ENCODE measurements around the gene U2AF1L4.

Gene U2AF1L4, protein sequence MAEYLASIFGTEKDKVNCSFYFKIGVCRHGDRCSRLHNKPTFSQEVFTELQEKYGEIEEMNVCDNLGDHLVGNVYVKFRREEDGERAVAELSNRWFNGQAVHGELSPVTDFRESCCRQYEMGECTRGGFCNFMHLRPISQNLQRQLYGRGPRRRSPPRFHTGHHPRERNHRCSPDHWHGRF
- total RNA-seq: 0.25 to 1.8 (median 1.0) reads per million in 17 experiments

DNA sequence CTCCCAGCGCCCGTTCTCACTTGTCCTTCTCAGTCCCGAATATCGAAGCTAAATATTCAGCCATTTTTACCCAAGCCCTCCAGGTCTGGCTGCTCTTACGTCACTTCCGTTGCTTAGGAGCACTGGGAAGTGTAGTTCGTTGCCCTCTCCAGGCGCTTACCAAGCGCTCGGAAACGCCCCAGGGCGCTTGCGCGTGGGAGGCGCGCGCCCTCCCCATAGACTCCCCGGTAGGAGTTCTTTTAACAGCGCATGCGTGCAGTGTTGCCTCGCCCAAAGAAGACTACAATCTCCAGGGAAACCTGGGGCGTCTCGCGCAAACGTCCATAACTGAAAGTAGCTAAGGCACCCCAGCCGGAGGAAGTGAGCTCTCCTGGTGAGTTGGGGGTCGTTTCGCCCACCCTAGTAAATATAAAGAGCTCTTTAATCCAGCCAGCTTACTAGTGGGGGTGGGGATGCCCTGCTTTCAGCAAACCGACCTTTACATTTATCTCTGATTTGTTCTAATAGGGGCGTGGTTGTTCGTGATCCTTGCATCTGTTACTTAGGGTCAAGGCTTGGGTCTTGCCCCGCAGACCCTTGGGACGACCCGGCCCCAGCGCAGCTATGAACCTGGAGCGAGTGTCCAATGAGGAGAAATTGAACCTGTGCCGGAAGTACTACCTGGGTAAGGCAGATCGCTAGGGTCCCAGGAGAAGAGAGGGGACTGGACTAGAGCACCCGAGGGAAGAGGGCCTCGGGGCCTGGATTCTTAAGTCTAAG is at the start of gene U2AF1L4, which contains the start of gene PSENEN:
U2AF1L4 (minus strand) TSS at position 91 of the 759 bp plus-strand sequence; CDS start at position 64, 27 bp downstream.
PSENEN (plus strand) TSS at position 324 of the 759 bp plus-strand sequence; CDS start at position 604, 280 bp downstream.
- peak; percentile 99 to 100 (median 100) for DNase-seq

DNA sequence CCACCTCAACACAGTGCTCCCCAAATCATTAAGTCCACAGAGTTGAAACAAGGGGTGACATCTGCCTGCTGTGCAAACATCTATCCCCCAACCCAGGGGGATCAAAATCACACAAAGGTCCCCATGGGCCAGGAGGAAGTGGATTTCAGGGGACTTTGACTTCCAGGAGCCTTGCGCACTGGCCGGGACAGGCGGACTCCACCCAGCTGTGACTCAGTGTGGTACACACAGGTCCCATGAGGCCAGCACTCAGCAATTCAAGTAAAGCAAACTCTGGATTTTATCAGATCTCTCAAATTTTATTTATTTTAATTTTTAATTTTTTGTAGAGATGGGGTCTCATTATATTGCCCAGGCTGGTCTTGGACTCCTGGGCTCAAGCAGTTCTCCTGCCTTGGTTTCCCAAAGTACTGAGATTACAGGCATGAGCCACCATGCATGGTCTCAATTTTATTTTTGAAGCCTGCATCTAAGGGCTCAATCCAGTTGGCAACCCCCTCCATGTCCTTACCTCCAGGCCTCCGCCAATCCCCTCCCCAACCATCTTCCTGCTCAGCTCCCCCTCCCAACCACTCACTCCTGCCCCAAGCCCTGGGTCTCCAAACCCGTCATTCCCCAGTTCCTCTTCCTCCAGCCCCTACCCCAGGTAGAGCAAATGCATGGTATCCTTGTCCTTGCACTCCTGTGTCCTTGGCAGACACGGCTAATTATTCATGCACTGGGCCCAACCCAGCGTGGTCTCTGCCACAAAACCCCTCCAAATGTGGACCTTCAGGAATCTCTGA is 48.4 kb upstream of the U2AF1L4 start:
- DNase-seq: peak in 1 of 4 experiments; percentile 11

DNA sequence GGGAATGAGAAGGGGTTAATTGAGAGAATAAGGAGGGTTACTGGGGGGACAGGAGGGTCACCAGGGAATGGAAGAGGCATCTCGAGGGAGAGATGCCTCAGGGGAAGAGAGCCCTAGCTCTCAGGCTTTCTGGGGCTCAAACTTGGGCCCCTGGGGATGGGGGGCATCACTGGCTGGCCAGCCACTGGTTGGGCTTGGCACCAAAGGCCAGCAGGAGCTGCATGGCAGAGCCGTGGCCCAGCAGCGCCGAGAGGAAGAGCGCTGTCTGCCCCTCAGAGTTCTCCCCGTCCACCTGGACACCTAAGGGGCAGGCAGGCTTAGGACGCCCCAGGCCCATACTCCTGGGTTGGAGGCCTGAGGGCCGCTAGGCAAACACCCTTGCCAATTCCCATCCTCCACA is 47.7 kb upstream of the U2AF1L4 start:
- DNase-seq: no peak

DNA sequence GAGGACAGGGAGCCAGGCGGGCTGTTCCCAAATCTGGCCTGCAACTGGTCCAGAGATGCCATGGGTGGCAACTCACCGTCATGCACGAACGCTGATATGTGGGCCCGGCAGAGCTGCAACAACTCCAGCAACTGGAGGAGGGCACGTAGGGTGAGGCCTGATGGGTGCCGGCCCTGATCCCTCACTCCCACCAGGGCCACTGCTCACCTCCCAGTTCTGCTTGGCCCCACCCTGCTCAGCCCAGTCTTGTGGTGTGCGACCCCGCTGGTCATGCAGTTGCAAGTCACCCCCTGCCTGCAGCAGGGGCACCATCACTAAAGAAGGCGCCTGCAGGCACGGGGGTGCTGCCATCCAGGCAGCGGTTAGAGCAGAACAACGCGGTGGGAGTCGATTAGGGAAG is 47.1 kb upstream of the U2AF1L4 start:
- no peak for DNase-seq

DNA sequence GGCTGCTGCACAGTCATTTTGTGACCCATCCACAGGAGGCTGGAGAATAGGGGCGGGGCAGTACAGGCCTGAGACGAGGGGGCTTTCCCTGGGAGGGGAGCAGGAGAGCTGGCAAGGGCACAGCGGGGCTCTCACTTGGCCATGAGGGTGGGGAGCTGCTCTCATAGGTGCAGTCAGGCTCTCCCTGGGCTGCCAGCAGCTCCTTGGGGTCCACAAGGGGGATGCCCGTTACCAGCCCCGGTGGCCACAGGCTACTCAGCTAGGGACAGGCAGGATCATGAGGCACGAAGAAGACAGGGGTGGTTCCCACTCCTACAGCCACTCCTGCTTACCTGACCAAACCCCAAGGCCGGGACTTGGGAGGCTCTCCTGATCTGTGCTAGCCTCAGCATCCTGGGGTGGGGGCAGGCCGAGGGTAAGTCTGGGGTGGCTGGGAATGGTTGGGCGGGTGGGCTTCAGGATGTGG is 46.6 kb upstream of the U2AF1L4 start:
- DNase-seq: no peak

DNA sequence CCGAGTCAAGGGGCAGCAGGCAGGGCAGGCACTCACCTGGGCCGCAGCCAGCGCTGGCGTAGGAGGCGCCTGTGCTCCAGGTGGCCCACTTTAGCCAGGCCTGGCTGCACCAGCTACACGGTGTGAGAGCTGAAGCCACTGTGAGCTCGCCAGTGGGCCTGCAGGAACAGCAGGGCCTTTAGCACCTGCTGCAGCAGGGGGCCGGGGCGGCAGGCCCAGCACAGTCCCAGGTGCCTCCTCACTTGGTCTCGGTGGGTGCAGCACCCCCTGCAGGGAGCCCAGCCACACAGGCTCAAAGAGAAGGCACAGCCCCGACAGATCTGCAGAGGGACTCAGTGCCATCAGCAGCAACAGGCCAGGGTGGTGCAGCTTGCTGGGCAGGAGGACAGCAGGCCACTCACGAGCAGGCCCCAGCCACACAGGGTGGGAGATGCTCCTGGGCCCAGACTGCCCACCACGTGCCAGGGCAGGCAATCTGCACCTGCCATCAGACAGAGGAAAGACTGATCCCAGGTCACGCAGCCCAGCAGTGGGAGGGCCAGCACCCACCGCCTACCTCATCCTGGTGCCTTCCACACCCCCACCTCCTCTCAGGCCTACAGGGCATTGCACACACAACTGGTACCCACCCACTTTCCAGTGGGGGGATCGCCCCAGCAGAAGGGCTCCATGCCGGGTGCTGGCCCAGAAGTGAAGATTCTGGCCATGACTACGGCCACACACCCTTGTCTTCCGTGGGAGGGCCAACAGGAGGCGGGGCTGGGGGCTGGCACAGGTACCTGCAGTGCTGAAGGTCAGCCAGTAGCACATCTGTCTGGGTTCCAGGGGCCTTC is 46.0 kb upstream of the U2AF1L4 start:
- no peak for DNase-seq

DNA sequence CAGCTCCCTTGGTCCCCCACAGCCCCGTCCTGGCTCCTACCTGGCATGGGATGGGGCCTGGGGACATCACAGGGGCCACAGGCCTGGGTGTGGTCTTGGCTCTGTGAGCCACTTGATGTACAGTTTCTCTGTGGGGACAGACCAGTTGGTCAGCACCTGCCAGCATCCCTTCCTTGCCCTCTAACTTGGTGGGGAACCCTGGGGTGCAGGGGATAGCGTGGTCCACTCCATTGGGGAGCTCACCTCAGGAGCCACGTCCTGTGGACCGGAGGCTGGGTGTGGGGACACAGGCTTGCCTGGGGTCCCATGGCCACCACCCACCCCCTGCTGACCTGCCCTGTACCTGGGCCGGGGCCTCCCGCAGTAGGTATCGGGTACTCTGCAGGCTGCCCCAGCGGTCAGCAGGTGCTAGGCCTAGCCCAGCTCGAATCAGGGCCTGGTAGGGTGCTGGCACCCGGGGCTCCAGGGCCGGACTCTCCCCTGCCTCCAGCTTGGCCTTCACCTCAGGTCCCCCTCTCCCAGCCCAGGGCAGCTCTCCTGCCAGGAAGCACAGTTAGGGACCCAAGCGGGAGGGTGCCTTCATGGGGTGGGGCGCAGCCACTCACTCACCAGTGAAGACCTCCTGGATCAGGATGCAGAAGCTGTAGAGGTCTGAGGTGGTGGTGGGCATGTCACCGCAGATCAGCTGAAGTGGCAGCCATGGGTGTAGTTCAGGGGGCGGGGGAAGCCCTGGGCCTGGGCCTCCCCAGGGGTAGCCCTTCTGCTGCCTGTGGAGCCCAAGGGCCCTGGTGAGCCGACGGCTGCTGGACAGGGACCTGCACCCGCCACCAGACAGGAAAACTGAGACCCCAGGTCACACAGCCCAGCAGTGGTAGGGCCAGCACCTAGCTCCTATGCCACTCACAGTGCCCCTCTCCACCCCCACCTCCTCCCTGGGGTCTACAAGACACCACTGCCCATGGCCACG is 45.0 kb upstream of the U2AF1L4 start:
- no peak for DNase-seq

DNA sequence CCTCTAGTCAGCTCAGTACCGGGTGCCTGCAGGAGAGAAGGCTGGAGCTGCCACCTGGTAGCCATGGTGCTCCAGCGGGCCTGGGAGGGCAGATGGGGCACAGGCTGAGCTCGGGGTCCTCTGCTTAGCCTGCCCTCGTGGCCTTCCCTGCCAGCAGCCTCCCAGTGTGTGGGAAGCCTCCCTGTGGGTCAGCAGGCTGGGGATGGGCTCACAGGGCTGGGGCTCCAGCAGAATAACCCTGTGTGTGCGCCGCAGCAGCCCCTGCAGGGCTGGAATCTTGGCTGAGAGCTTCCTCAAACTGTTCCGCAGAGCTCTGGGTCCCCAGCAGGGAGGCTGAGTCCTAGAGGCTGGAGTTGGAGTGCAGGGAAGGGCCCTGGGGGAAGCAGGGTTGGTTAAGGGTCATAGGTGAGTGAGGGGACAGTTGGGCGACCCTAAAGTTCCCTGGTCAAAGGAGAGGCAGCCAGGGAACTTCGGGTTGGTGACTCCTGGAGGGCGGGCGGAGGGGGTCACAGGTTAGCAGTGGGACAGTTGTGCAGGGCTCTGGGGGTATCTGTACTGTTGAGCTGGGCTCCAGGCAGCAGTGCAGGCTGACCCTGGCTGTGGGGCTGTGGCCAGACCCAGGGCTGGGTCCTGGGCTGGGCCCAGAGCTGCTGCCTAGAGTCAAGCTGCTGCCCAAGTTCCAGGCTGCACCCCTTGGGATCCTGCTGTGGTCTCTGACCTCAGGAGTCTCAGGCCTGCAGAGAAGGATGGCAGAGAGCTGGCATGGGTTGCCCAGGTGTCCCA is 44.2 kb upstream of the U2AF1L4 start:
- DNase-seq: no peak

DNA sequence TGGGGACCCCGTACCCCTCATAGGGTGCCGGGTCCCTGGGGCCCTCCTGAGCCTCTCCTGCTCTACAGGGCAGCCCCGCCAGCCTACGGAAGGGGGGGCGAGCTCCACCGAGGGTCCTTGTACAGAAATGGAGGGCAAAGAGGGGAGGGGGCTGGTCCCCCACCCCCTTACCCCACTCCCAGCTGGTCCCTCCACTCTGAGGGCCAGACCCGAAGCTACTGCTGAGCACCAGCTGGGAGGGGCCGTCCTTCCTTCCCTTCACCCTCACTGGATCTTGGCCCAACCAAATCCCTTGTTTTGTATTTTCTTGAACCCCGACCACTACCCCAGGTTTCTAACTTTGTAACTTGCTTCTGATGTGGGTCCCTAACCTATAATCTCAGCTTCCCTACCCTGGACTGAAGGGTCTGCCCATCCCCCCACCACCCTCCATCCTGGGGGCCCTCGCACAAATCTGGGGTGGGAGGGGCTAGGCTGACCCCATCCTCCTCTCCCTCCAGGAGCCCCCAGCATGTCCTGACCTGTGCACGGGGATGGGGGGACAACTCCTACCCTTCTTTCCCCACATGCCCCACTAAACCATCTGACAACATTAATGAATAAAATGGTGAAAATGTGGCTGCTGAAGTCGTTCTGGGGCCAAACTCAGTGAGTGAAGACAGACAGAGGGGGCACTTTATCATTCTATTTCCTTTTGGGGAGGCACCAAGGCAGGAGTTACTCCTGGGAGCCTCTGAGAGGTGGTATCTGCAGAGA is 43.2 kb upstream of the U2AF1L4 start:
- no peak for DNase-seq

DNA sequence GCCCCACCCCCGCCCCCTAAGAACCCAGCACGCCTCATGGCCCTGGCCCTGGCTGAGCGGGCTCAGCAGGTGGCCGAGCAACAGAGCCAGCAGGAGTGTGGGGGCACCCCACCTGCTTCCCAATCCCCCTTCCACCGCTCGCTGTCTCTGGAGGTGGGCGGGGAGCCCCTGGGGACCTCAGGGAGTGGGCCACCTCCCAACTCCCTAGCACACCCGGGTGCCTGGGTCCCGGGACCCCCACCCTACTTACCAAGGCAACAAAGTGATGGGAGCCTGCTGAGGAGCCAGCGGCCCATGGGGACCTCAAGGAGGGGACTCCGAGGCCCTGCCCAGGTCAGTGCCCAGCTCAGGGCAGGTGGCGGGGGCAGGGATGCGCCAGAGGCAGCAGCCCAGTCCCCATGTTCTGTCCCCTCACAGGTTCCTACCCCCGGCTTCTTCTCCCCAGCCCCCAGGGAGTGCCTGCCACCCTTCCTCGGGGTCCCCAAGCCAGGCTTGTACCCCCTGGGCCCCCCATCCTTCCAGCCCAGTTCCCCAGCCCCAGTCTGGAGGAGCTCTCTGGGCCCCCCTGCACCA is 42.1 kb upstream of the U2AF1L4 start:
- DNase-seq: no peak

DNA sequence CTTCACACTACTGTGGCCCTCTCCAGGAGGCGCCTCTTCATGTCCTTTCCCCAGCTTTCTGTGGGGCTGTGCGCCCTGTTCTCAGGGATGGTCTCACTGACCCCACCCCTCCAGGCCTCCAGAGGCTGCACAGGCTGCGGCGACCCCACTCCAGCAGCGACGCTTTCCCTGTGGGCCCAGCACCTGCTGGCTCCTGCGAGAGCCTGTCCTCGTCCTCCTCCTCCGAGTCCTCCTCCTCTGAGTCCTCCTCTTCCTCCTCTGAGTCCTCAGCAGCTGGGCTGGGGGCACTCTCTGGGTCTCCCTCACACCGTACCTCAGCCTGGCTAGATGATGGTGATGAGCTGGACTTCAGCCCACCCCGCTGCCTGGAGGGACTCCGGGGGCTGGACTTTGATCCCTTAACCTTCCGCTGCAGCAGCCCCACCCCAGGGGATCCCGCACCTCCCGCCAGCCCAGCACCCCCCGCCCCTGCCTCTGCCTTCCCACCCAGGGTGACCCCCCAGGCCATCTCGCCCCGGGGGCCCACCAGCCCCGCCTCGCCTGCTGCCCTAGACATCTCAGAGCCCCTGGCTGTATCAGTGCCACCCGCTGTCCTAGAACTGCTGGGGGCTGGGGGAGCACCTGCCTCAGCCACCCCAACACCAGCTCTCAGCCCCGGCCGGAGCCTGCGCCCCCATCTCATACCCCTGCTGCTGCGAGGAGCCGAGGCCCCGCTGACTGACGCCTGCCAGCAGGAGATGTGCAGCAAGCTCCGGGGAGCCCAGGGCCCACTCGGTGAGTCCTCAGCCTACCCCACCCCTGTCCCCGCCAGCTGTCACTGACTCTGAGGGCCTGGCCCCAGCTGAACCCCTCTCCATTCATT is 41.3 kb upstream of the U2AF1L4 start:
- no peak for DNase-seq

DNA sequence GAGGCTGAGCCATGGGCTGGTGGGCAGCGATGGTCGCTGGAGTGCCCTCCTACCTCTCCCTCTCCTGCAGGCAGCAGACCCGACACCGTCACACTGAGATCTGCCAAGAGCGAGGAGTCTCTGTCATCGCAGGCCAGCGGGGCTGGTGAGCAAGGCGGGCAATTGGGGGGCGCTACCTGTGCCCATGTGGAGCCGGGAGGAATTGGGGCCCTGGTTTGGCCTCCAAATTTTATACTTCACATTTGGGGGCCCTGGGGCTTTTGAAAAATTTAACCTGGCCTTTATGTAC is 40.1 kb upstream of the U2AF1L4 start:
- no peak for DNase-seq

DNA sequence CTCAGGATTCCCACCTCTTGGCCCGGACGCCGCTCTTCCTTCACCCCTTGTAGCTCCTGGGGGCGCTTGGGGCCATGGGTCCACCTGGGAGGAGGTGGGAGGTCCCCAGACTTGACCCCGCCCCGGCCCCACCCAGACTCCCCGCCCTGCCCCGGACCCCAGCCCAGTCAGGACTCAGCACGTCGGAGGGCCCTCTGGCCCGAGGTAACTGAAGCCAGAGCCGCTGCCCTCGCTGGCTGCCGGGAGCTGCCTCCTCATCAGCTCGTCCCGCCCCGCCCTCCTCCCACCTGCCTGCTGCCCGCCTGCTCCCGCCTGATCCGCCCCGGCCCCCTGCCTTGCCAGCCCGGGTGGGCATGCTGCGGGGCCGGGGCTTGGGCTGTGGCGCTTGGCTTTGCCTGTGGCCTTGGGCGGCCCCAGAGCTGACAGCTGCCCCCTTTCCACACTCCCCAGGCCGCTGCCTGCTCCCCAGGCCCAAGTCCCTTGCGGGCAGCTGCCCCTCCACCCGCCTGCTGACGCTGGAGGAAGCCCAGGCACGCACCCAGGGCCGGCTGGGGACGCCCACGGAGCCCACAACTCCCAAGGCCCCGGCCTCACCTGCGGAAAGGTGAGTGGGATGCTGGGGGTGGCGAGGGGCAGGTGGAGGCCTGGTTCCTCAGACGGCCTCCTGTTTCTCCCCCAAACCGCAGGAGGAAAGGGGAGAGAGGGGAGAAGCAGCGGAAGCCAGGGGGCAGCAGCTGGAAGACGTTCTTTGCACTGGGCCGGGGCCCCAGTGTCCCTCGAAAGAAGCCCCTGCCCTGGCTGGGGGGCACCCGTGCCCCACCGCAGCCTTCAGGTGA is 39.5 kb upstream of the U2AF1L4 start:
- DNase-seq: no peak

DNA sequence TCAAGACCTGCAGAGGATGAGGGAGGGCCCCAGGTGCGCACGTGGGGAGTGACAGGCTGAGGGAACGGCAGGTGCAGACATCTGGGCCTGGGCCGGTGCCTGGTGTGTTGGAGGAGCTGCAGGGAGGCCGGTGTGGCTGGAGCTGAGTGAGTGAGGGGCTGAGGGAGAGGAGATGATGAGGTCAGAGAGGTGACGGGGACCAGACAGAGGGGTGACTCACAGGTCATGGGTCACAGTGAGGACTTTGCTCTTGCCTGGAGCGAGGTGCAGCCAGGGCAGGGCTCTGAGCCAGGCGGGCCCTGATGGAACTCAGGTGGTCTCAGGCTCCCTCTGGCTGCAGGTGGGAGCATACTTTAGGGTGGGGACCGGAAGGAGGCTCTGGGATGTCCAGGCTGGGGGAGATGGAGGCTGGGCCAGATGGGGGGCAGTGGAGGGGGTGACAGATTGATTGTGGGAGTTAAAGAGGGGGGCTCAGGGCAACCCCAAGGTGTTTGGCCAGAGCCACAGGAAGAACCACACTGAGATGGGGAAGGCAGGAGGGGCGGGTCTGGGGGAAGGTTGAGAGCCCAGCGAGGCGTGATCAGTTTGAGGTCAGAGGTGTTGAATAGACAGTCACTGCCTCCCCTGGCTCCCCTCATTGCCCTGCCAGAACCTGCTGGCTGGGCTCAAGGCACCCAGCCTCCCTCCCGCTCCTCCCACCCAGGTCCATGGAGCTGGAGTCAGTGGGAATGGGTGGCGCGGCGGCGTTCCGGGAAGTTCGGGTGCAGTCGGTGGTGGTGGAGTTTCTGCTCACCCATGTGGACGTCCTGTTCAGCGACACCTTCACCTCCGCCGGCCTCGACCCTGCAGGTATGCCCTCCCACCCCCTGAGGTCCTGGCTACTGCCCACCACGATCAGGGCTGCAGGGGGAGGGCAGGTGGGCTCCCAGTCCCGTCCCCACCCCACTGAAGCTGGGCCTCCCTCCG is 38.5 kb upstream of the U2AF1L4 start:
- no peak for DNase-seq

DNA sequence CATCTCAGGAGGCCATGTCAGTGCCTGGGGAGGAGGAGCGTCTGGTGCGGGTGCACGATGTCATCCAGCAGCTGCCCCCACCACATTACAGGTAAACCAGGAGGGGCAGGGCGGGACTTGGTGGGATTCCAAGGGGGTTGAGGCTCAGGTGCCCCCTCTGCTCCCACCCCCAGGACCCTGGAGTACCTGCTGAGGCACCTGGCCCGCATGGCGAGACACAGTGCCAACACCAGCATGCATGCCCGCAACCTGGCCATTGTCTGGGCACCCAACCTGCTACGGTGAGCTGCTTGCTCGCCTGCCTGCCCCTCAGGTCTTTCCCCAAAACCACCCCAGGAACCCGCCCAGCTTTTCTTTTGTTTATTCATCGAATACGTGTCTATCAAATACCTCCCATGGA is 37.4 kb upstream of the U2AF1L4 start:
- DNase-seq: no peak

DNA sequence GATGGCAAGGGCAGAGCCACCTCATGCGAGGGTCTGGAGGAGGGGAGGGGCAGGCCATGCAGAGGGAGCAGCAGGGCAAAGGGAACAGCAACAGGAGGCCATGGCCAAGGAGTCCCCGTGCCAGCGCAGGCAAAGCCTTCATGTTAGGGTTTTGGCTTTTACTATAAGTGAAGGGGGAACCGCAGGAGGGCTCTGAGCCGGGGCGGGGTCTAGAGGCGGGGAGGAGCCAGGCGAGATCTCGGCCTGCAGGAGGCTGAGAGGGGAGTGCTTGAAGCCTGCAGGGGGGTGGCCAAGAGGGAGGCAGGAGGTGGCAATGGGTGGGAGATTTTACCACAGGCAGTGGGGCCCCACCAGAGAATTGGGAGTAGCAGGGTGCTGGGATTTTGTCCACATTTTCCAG is 36.4 kb upstream of the U2AF1L4 start:
- no peak for DNase-seq

Measured in suppressor macrophage (primary cell).